HepG2 (cell line): Measurements from ENCODE around the gene C5AR2. TPM values are rescaled to one million over a fixed set of nuclear protein-coding genes. Genes with fewer than 3 reads are reported as not detected.

Source experiments
- HNF4G ChIP-seq, 2 experiments: sonication (generic) in 1 of 2; formaldehyde crosslinking in 1 of 2; IDR thresholded peaks; 2 replicates each; pipeline versions ENCODE4 v1.4.0 to v1.6.1; 2011 to 2020; ENCODE audit warnings: borderline replicate concordance in 2 of 2, low read depth in 2 of 2, mild to moderate bottlenecking in 2 of 2, low read length in 1 of 2, missing genetic modification reagents in 1 of 2, moderate library complexity in 1 of 2
- ISX ChIP-seq: sonication (generic); formaldehyde crosslinking; conservative IDR thresholded peaks from 2 replicates; pipeline ENCODE4 v1.5.0; 2020; ENCODE audit warnings: missing genetic modification reagents
- JUND ChIP-seq: sonication (generic); formaldehyde crosslinking; IDR thresholded peaks from 2 replicates; pipeline ENCODE4 v1.8.0; 2022; ENCODE audit warnings: mild to moderate bottlenecking, missing genetic modification reagents
- MYNN ChIP-seq: sonication (generic); formaldehyde crosslinking; IDR thresholded peaks from 2 replicates; pipeline ENCODE4 v1.4.0; 2020; ENCODE audit warnings: mild to moderate bottlenecking, low read depth, missing genetic modification reagents
- NFYC ChIP-seq: IDR thresholded peaks from 2 replicates; pipeline ENCODE4 v1.6.1; 2016; ENCODE audit warnings: missing genetic modification reagents, missing compliant biosample characterization
- RELA ChIP-seq: sonication (generic); formaldehyde crosslinking; IDR thresholded peaks from 2 replicates; pipeline ENCODE4 v1.4.0; 2020; ENCODE audit warnings: missing genetic modification reagents
- RFX5 ChIP-seq: IDR thresholded peaks from 2 replicates; pipeline ENCODE4 v1.6.1; 2011; ENCODE audit warnings: low read depth, low read length, improper control_type of control experiment
- RFXANK ChIP-seq: IDR thresholded peaks from 2 replicates; pipeline ENCODE4 v1.6.1; 2016
- RFXAP ChIP-seq: sonication (generic); formaldehyde crosslinking; IDR thresholded peaks from 2 replicates; pipeline ENCODE4 v1.4.0; 2020; ENCODE audit warnings: missing genetic modification reagents, borderline replicate concordance
- TAF1 ChIP-seq: sonication (generic); formaldehyde crosslinking; IDR thresholded peaks from 2 replicates; pipeline ENCODE4 v1.4.0; 2020; ENCODE audit warnings: missing genetic modification reagents
- TEAD2 ChIP-seq: sonication (generic); formaldehyde crosslinking; IDR thresholded peaks from 2 replicates; pipeline ENCODE4 v1.9.0; 2021; ENCODE audit warnings: missing genetic modification reagents
- TP53 ChIP-seq: sonication (generic); formaldehyde crosslinking; conservative IDR thresholded peaks from 2 replicates; pipeline ENCODE4 v1.4.0; 2020; ENCODE audit warnings: missing genetic modification reagents
- ZIK1 ChIP-seq: sonication (generic); formaldehyde crosslinking; IDR thresholded peaks from 2 replicates; pipeline ENCODE4 v1.5.0; 2020; ENCODE audit warnings: mild to moderate bottlenecking, low read depth, missing genetic modification reagents, borderline replicate concordance
- ZNF17 ChIP-seq: sonication (generic); formaldehyde crosslinking; IDR thresholded peaks from 2 replicates; pipeline ENCODE4 v1.5.0; 2020; ENCODE audit warnings: mild to moderate bottlenecking, missing genetic modification reagents
- polyA plus RNA-seq, 8 experiments: library from polyadenylated mRNA; depleted of rRNA in 3 of 8; stranded (reverse) in 7 of 8; unstranded in 1 of 8; fragments of >200 nt; fragmentation: Illumina TruSeq in 4 of 8; extraction: Trizol in 4 of 8; gene quantifications; 2 replicates each; pipeline versions ENCODE4 v1.2.1 to v1.2.3, GENCODE V29; 2011 to 2016; ENCODE audit warnings: low read depth in 4 of 8, missing spikeins in 1 of 8, mixed read lengths in 1 of 8; ENCODE audit not compliant: insufficient read depth in 1 of 8
- total RNA-seq, 5 experiments: library from RNA; depleted of rRNA; stranded (reverse); fragments of >200 nt; fragmentation: Illumina TruSeq; extraction: Trizol; gene quantifications; 2 replicates each; pipeline ENCODE4 v1.2.3, GENCODE V29; 2016; ENCODE audit warnings: low read depth in 1 of 5
- TF ChIP-seq, protein P1 (sequence below), 2 experiments: sonication (generic) in 1 of 2; formaldehyde crosslinking in 1 of 2; IDR thresholded peaks; 2 replicates each; pipeline versions ENCODE4 v1.5.1 to v1.6.1; 2011 to 2020; ENCODE audit warnings: borderline replicate concordance in 1 of 2, low read depth in 1 of 2, low read length in 1 of 2, mild to moderate bottlenecking in 1 of 2, missing genetic modification reagents in 1 of 2, moderate library complexity in 1 of 2
- TF ChIP-seq, protein P2 (sequence below): IDR thresholded peaks from 2 replicates; pipeline ENCODE4 v1.6.1; 2016; ENCODE audit warnings: low read depth

Gene C5AR2
- total and polyA plus RNA-seq, 2 of the 13 experiments (the other 11 are each of a cell fraction or from before 2014, with no cell fraction given), result 0.09 to 0.24 TPM

DNA sequence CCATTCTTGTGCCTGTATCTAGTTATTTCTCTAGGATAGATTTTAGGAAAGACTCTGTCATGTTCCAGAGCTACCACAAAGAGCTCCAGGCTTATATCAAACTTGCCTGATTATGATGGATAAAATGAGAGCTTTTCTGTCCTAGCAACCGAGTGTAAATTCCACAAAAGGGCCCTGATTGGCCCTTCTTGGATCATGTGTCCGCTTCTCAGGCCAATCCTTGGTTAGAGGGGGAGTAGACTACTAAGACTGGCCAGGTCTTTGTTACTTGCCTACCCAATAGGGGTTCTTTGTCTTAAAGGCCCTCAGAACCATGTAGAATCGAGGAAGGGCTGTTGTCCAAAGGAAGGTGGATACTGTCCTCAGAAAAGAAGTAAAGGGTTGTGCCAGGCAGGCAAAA is 19.6 kb downstream of the C5AR2 start (continued):
- TF ChIP-seq RFX5 (peak; percentile 97), ZIK1 (no peak), ZNF17 (no peak), RFXAP (peak; percentile 91), MYNN (CRISPR knock-in tag) (no peak), TEAD2 (CRISPR knock-in tag) (no peak), TP53 (CRISPR knock-in tag) (no peak), JUND (CRISPR knock-in tag) (no peak), RELA (CRISPR knock-in tag) (no peak), HNF4G (IDR thresholded peaks at IDR 0.05; ENCODE audit: borderline replicate concordance, low read depth, low read length) (no peak), HNF4G (CRISPR knock-in tag; IDR thresholded peaks at IDR 0.05; ENCODE audit: borderline replicate concordance, low read depth) (no peak), TAF1 (CRISPR knock-in tag) (no peak), NFYC (CRISPR knock-in tag) (peak; percentile 68), ISX (no peak), RFXANK (CRISPR knock-in tag) (peak; percentile 97)
- TF ChIP-seq, protein P1, sequence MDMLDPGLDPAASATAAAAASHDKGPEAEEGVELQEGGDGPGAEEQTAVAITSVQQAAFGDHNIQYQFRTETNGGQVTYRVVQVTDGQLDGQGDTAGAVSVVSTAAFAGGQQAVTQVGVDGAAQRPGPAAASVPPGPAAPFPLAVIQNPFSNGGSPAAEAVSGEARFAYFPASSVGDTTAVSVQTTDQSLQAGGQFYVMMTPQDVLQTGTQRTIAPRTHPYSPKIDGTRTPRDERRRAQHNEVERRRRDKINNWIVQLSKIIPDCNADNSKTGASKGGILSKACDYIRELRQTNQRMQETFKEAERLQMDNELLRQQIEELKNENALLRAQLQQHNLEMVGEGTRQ (IDR thresholded peaks at IDR 0.05; ENCODE audit: low read depth, low read length), result peak; percentile 65
- TF ChIP-seq, protein P1 (CRISPR knock-in tag; IDR thresholded peaks at IDR 0.05; ENCODE audit: borderline replicate concordance), result peak; percentile 60; the same call in 1 of the 2 replicates
- TF ChIP-seq, protein P2, sequence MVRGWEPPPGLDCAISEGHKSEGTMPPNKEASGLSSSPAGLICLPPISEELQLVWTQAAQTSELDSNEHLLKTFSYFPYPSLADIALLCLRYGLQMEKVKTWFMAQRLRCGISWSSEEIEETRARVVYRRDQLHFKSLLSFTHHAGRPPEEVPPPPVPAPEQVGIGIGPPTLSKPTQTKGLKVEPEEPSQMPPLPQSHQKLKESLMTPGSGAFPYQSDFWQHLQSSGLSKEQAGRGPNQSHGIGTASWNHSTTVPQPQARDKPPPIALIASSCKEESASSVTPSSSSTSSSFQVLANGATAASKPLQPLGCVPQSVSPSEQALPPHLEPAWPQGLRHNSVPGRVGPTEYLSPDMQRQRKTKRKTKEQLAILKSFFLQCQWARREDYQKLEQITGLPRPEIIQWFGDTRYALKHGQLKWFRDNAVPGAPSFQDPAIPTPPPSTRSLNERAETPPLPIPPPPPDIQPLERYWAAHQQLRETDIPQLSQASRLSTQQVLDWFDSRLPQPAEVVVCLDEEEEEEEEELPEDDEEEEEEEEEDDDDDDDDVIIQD (CRISPR knock-in tag), result no peak
